SHP77 (cell line): ENCODE data around the gene VPS29.

Experiments used
- DNase-seq, 2 experiments: peaks; one replicate each; lab custom pipeline; 2025; lab: John Stamatoyannopoulos, UW

Gene VPS29

DNA sequence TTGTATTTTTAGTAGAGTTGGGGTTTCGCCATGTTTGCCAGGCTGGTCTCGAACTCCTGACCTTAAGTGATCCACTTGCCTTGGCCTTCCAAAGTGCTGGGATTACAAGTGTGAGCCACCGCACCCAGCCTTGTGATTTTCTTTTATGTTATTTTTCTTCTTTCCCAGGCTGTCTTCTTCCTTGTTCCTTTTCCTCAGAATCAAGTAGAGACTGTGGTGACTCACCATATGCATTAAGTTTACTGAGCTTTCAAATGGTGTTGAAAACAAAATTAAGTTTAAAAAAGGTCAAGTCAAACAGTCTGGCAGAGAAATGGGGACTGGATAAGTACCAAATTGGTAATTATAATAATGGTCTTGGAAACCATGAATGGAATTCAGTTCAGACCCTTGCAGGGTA, 57.5 kb downstream of the VPS29 start:
- DNase-seq, result no peak
